ENCODE data around the gene COPS9. TPM values are rescaled to one million over a fixed set of nuclear protein-coding genes. Genes with fewer than 3 reads are reported as not detected.

The COPS9 gene
- total and polyA plus RNA-seq, 2 donors (not counting 1 experiment from before 2014, with no cell fraction given): 104 to 176 TPM

- Histone ChIP-seq H3K4me1 (ENCODE audit: control insufficient read depth, extremely low read depth, insufficient read depth, low read length) (no peaks in the 10 kb centered on the region), H2AFZ (ENCODE audit: low read length) (no peak overlapping the region), H4K20me1 (ENCODE audit: control insufficient read depth, extremely low read depth, insufficient read depth, low read length) (no peaks in the 10 kb centered on the region), H3K4me2 (ENCODE audit: extremely low read depth, insufficient read depth, low read length) (no peak overlapping the region), H3K9ac (ENCODE audit: insufficient read depth, low read length) (no peak overlapping the region), H3K27ac (ENCODE audit: insufficient read depth, low read length) (no peak overlapping the region), H3K36me3 (ENCODE audit: control insufficient read depth, insufficient read depth, low read length) (no peaks in the 10 kb centered on the region), H3K9me3 (ENCODE audit: control insufficient read depth, insufficient read depth, low read depth, low read length) (no peaks in the 10 kb centered on the region), H3K4me3 (replicated peaks in 1 of 4; ENCODE audit: control extremely low read depth in 1 of 4, insufficient read depth in 1 of 4, low read depth in 3 of 4, low read length in 4 of 4) (no peak overlapping the region), H3K27me3 (ENCODE audit: control insufficient read depth, insufficient read depth, low read length) (peaks cover 4% of the 10 kb centered on the region), H3K79me2 (ENCODE audit: control insufficient read depth, insufficient read depth, low read length) (no peaks in the 10 kb centered on the region)
- TF ChIP-seq CTCF (conservative IDR thresholded peaks at IDR 0.05 in 1 of 2, IDR thresholded peaks at IDR 0.05 in 1 of 2; ENCODE audit: low read depth in 1 of 2, low read length in 2 of 2): no peak
- no peak for TF ChIP-seq EZH2 (IDR thresholded peaks at IDR 0.05; ENCODE audit: low read length, missing control alignments)
- no peak for DNase-seq (ENCODE audit: low read depth in 2 of 2)
These were observed 23.0 kb downstream of the COPS9 start for GRCh38 chr2:240112914-240113690.

GRCh38 chr2:240111253-240111652 is 24.9 kb downstream of the COPS9 start:
- no peak overlapping the region for H2AFZ ChIP-seq (ENCODE audit: low read length)
- no peaks in the 10 kb centered on the region for H3K9me3 ChIP-seq (ENCODE audit: control insufficient read depth, insufficient read depth, low read depth, low read length)
- peaks cover 4% of the 10 kb centered on the region for H3K27me3 ChIP-seq (ENCODE audit: control insufficient read depth, insufficient read depth, low read length)
- no peaks in the 10 kb centered on the region for H3K79me2 ChIP-seq (ENCODE audit: control insufficient read depth, insufficient read depth, low read length)
- TF ChIP-seq CTCF (conservative IDR thresholded peaks at IDR 0.05 in 1 of 2, IDR thresholded peaks at IDR 0.05 in 1 of 2; ENCODE audit: low read depth in 1 of 2, low read length in 2 of 2): no peak
- TF ChIP-seq EZH2 (IDR thresholded peaks at IDR 0.05; ENCODE audit: low read length, missing control alignments): no peak
- no peak overlapping the region for H3K4me3 ChIP-seq (replicated peaks in 1 of 4; ENCODE audit: control extremely low read depth in 1 of 4, insufficient read depth in 1 of 4, low read depth in 3 of 4, low read length in 4 of 4)
- no peak overlapping the region for H3K27ac ChIP-seq (ENCODE audit: insufficient read depth, low read length)
- H3K9ac ChIP-seq (ENCODE audit: insufficient read depth, low read length): no peak overlapping the region
- H4K20me1 ChIP-seq (ENCODE audit: control insufficient read depth, extremely low read depth, insufficient read depth, low read length): no peaks in the 10 kb centered on the region
- H3K4me1 ChIP-seq (ENCODE audit: control insufficient read depth, extremely low read depth, insufficient read depth, low read length): no peaks in the 10 kb centered on the region
- H3K4me2 ChIP-seq (ENCODE audit: extremely low read depth, insufficient read depth, low read length): no peak overlapping the region
- DNase-seq (ENCODE audit: low read depth in 2 of 2): peak in 1 of 2 donors; percentile 39
- H3K36me3 ChIP-seq (ENCODE audit: control insufficient read depth, insufficient read depth, low read length): no peaks in the 10 kb centered on the region

- Histone ChIP-seq H3K9me3 (ENCODE audit: control insufficient read depth, insufficient read depth, low read depth, low read length) (no peaks in the 10 kb centered on the region), H3K79me2 (ENCODE audit: control insufficient read depth, insufficient read depth, low read length) (no peaks in the 10 kb centered on the region), H4K20me1 (ENCODE audit: control insufficient read depth, extremely low read depth, insufficient read depth, low read length) (no peaks in the 10 kb centered on the region), H3K4me2 (ENCODE audit: extremely low read depth, insufficient read depth, low read length) (no peak overlapping the region), H3K27me3 (ENCODE audit: control insufficient read depth, insufficient read depth, low read length) (peaks cover 4% of the 10 kb centered on the region), H3K9ac (ENCODE audit: insufficient read depth, low read length) (no peak overlapping the region), H3K4me1 (ENCODE audit: control insufficient read depth, extremely low read depth, insufficient read depth, low read length) (no peaks in the 10 kb centered on the region), H3K36me3 (ENCODE audit: control insufficient read depth, insufficient read depth, low read length) (no peaks in the 10 kb centered on the region), H2AFZ (ENCODE audit: low read length) (no peak overlapping the region), H3K27ac (ENCODE audit: insufficient read depth, low read length) (no peak overlapping the region), H3K4me3 (replicated peaks in 1 of 4; ENCODE audit: control extremely low read depth in 1 of 4, insufficient read depth in 1 of 4, low read depth in 3 of 4, low read length in 4 of 4) (no peak overlapping the region)
- no peak for DNase-seq (ENCODE audit: low read depth in 2 of 2)
- TF ChIP-seq CTCF (conservative IDR thresholded peaks at IDR 0.05 in 1 of 2, IDR thresholded peaks at IDR 0.05 in 1 of 2; ENCODE audit: low read depth in 1 of 2, low read length in 2 of 2): no peak
- TF ChIP-seq EZH2 (IDR thresholded peaks at IDR 0.05; ENCODE audit: low read length, missing control alignments): no peak
These were observed 26.7 kb downstream of the COPS9 start for GRCh38 chr2:240109386-240109785.

All from fibroblast of lung (primary cell).